HepG2 (cell line): ENCODE data around the gene RPLP2. TPM values are rescaled to one million over a fixed set of nuclear protein-coding genes. Genes with fewer than 3 reads are reported as not detected.

Source experiments
- CREM ChIP-seq, 2 experiments: sonication (generic) in 1 of 2; formaldehyde crosslinking in 1 of 2; IDR thresholded peaks; 2 replicates each; pipeline versions ENCODE4 v1.4.0 to v1.6.1; 2016 to 2020; ENCODE audit warnings: antibody characterized with exemption in 1 of 2, mild to moderate bottlenecking in 1 of 2, missing genetic modification reagents in 1 of 2
- FUBP1 ChIP-seq: sonication (generic); formaldehyde crosslinking; IDR thresholded peaks from 2 replicates; pipeline ENCODE4 v1.5.1; 2020; ENCODE audit warnings: missing genetic modification reagents, mild to moderate bottlenecking, borderline replicate concordance
- GABPB1 ChIP-seq: IDR thresholded peaks from 2 replicates; pipeline ENCODE4 v1.6.1; 2016; ENCODE audit warnings: mild to moderate bottlenecking, missing genetic modification reagents, moderate library complexity, missing compliant biosample characterization
- HNF1B ChIP-seq: sonication (generic); formaldehyde crosslinking; IDR thresholded peaks from 2 replicates; pipeline ENCODE4 v1.5.1; 2020; ENCODE audit warnings: mild to moderate bottlenecking, moderate library complexity, missing genetic modification reagents
- HNRNPK ChIP-seq: fragments of 200-400 bp; formaldehyde crosslinking; IDR thresholded peaks from 2 replicates; pipeline ENCODE4 v1.6.1; 2018; ENCODE audit warnings: low read length, low read depth, moderate library complexity, mild to moderate bottlenecking; ENCODE audit not compliant: poor library complexity, severe bottlenecking
- KAT2B ChIP-seq: fragments of 150-350 bp; IDR thresholded peaks from 2 replicates; pipeline ENCODE4 v1.6.1; 2014; ENCODE audit warnings: low read depth, low read length, borderline replicate concordance
- NR2F2 ChIP-seq: IDR thresholded peaks from 2 replicates; pipeline ENCODE4 v1.6.1; 2012; ENCODE audit warnings: low read depth, inconsistent platforms, borderline replicate concordance
- NRL ChIP-seq: sonication (generic); formaldehyde crosslinking; IDR thresholded peaks from 2 replicates; pipeline ENCODE4 v1.5.0; 2020; ENCODE audit warnings: missing genetic modification reagents, mild to moderate bottlenecking, moderate library complexity, borderline replicate concordance
- PTBP1 ChIP-seq: fragments of 200-400 bp; formaldehyde crosslinking; IDR thresholded peaks from 2 replicates; pipeline ENCODE4 v1.6.1; 2018; ENCODE audit warnings: low read length, low read depth; ENCODE audit not compliant: poor library complexity, severe bottlenecking
- ZBTB8A ChIP-seq: sonication (generic); formaldehyde crosslinking; IDR thresholded peaks from 2 replicates; pipeline ENCODE4 v1.4.0; 2020; ENCODE audit warnings: mild to moderate bottlenecking, low read depth, missing genetic modification reagents, borderline replicate concordance
- ZNF460 ChIP-seq: sonication (generic); formaldehyde crosslinking; IDR thresholded peaks from 2 replicates; pipeline ENCODE4 v1.5.1; 2020; ENCODE audit warnings: missing genetic modification reagents, mild to moderate bottlenecking, borderline replicate concordance
- ZNF660 ChIP-seq: sonication (generic); formaldehyde crosslinking; IDR thresholded peaks from 2 replicates; pipeline ENCODE4 v1.5.1; 2020; ENCODE audit warnings: mild to moderate bottlenecking, low read depth, missing genetic modification reagents, borderline replicate concordance
- polyA plus RNA-seq, 8 experiments: library from polyadenylated mRNA; depleted of rRNA in 3 of 8; stranded (reverse) in 7 of 8; unstranded in 1 of 8; fragments of >200 nt; fragmentation: Illumina TruSeq in 4 of 8; extraction: Trizol in 4 of 8; gene quantifications; 2 replicates each; pipeline versions ENCODE4 v1.2.1 to v1.2.3, GENCODE V29; 2011 to 2016; ENCODE audit warnings: low read depth in 4 of 8, missing spikeins in 1 of 8, mixed read lengths in 1 of 8; ENCODE audit not compliant: insufficient read depth in 1 of 8
- total RNA-seq, 5 experiments: library from RNA; depleted of rRNA; stranded (reverse); fragments of >200 nt; fragmentation: Illumina TruSeq; extraction: Trizol; gene quantifications; 2 replicates each; pipeline ENCODE4 v1.2.3, GENCODE V29; 2016; ENCODE audit warnings: low read depth in 1 of 5
- TF ChIP-seq, protein P1 (sequence below): sonication (generic); formaldehyde crosslinking; IDR thresholded peaks from 2 replicates; pipeline ENCODE4 v1.8.0; 2022; ENCODE audit warnings: mild to moderate bottlenecking, missing genetic modification reagents, moderate library complexity
- TF ChIP-seq, protein P2 (sequence below): sonication (generic); formaldehyde crosslinking; IDR thresholded peaks from 2 replicates; pipeline ENCODE4 v1.9.0; 2021; ENCODE audit warnings: missing genetic modification reagents, mild to moderate bottlenecking, borderline replicate concordance
- TF ChIP-seq, protein P3 (sequence below): sonication (generic); formaldehyde crosslinking; IDR thresholded peaks from 2 replicates; pipeline ENCODE4 v1.8.0; 2022; ENCODE audit warnings: missing genetic modification reagents, mild to moderate bottlenecking, inconsistent platforms, borderline replicate concordance
- TF ChIP-seq, protein P4 (sequence below): sonication (generic); formaldehyde crosslinking; IDR thresholded peaks from 2 replicates; pipeline ENCODE4 v1.4.0; 2020; ENCODE audit warnings: missing genetic modification reagents, low read depth, mild to moderate bottlenecking, borderline replicate concordance

The RPLP2 gene
- total and polyA plus RNA-seq, 2 of the 13 experiments (the other 11 are each of a cell fraction or from before 2014, with no cell fraction given), result 978 to 2,106 TPM

DNA sequence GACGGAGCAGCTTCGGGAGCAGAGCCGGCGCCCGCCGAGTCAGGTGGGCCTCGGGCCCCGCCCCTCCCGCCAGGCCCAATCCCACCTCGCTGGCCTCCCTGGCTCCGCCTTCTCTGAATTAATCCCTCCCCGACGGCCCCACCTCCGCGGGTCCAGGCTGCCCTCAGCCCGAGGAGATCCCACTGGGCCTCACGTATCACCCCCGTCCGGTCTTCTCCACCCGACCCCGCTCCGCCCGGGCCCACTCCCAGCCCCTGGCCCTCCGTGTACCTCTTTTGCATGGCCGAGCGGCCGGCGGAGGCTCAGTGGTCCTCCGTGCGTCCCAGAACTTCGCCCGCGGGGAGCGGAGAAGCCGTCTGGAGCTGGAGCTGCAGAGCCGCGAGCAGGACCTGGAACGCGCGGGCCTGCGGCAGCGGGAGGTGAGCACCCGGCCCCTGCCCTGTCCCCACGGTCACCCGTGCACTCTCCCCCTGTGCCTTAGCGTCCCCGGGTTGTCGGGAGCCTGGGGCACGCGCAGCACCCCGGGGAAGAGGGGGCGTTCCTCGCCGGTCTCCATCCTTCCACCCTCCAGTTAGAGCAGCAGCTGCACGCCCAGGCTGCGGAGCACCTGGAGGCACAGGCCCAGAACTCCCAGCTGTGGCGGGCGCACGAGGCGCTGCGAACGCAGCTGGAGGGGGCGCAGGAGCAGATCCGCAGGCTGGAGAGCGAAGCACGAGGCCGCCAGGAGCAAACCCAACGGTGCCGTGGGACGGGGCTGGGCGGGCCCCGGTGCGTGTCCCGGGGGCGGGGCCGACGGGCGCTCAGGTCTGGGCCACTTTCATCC lies 20.7 kb downstream of the RPLP2 start (continued):
- no peak for TF ChIP-seq CREM (IDR thresholded peaks at IDR 0.05)
- no peak for TF ChIP-seq CREM (CRISPR knock-in tag; IDR thresholded peaks at IDR 0.05)
- no peak for TF ChIP-seq NR2F2
- TF ChIP-seq ZNF460 (CRISPR knock-in tag), result 0 out of 2 replicates have a peak, but pooled peaks have one; percentile 33
- TF ChIP-seq, protein P1, sequence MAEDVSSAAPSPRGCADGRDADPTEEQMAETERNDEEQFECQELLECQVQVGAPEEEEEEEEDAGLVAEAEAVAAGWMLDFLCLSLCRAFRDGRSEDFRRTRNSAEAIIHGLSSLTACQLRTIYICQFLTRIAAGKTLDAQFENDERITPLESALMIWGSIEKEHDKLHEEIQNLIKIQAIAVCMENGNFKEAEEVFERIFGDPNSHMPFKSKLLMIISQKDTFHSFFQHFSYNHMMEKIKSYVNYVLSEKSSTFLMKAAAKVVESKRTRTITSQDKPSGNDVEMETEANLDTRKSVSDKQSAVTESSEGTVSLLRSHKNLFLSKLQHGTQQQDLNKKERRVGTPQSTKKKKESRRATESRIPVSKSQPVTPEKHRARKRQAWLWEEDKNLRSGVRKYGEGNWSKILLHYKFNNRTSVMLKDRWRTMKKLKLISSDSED (CRISPR knock-in tag), result no peak
- no peak for TF ChIP-seq HNRNPK
- no peak for TF ChIP-seq ZBTB8A
- TF ChIP-seq KAT2B, result no peak
- no peak for TF ChIP-seq FUBP1 (CRISPR knock-in tag)
- TF ChIP-seq, protein P2, sequence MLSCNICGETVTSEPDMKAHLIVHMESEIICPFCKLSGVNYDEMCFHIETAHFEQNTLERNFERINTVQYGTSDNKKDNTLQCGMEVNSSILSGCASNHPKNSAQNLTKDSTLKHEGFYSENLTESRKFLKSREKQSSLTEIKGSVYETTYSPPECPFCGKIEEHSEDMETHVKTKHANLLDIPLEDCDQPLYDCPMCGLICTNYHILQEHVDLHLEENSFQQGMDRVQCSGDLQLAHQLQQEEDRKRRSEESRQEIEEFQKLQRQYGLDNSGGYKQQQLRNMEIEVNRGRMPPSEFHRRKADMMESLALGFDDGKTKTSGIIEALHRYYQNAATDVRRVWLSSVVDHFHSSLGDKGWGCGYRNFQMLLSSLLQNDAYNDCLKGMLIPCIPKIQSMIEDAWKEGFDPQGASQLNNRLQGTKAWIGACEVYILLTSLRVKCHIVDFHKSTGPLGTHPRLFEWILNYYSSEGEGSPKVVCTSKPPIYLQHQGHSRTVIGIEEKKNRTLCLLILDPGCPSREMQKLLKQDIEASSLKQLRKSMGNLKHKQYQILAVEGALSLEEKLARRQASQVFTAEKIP, result no peak
- TF ChIP-seq, protein P3, sequence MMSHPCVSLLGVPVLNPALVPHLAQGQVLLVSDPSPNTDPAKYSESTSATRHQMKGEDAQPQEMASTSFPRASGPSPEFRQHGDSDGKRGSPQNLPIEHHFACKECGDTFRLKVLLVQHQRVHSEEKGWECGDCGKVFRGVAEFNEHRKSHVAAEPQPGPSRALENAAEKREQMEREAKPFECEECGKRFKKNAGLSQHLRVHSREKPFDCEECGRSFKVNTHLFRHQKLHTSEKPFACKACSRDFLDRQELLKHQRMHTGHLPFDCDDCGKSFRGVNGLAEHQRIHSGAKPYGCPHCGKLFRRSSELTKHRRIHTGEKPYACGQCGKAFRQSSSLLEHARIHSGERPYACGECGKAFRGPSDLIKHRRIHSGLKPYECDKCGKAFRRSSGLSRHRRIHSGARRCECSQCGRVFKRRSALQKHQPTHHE (CRISPR knock-in tag), result no peak
- TF ChIP-seq, protein P4, sequence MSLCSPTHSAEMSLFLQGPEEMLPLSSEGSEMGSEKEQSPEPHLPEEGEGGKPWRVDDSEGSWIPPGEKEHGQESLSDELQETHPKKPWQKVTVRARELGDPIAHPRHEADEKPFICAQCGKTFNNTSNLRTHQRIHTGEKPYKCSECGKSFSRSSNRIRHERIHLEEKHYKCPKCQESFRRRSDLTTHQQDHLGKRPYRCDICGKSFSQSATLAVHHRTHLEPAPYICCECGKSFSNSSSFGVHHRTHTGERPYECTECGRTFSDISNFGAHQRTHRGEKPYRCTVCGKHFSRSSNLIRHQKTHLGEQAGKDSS (CRISPR knock-in tag), result no peak
- peak; percentile 37; the same call in 1 of the 2 replicates for TF ChIP-seq GABPB1 (CRISPR knock-in tag)
- no peak for TF ChIP-seq HNF1B (CRISPR knock-in tag)
- TF ChIP-seq NRL (CRISPR knock-in tag), result no peak
- no peak for TF ChIP-seq PTBP1
- TF ChIP-seq ZNF660 (CRISPR knock-in tag), result no peak
